Stimulated activated CD8-positive, alpha-beta memory T cell treated with anti-CD3 and anti-CD28 coated beads, Interleukin-15, amount 100 ng/mL, for 48 hours (primary cell): ENCODE results near the gene PUSL1.
A peak's percentile ranks its signal among the peaks of the same experiment; 100 is the strongest.

ENCODE experiments used
- DNase-seq, 2 donors: peaks; one replicate each; pipeline ENCODE4 v3.0.0-alpha.2; 2020; ENCODE audit warnings: low read depth in 2 of 2

PUSL1 gene

GRCh38 chr1:1279028-1279427 lies 29.4 kb upstream of the PUSL1 start:
- DNase-seq = no peak

- DNase-seq = no peak
Measured at GRCh38 chr1:1280782-1281481, 27.5 kb upstream of the PUSL1 start.

- DNase-seq = peak in 1 of 2 donors; percentile 19
Measured at GRCh38 chr1:1281533-1282321, 26.7 kb upstream of the PUSL1 start.

GRCh38 chr1:1282998-1283397 lies 25.4 kb upstream of the PUSL1 start:
- peak in 1 of 2 donors; percentile 44 for DNase-seq

GRCh38 chr1:1283821-1284220 lies 24.6 kb upstream of the PUSL1 start:
- DNase-seq = no peak

- DNase-seq = no peak
Measured at GRCh38 chr1:1284221-1285101, 23.9 kb upstream of the PUSL1 start.

- no peak for DNase-seq
Measured at GRCh38 chr1:1285102-1285571, 23.3 kb upstream of the PUSL1 start.

GRCh38 chr1:1285611-1286311 lies 22.6 kb upstream of the PUSL1 start:
- no peak for DNase-seq

- no peak for DNase-seq
Measured at GRCh38 chr1:1286313-1287261, 21.8 kb upstream of the PUSL1 start.

GRCh38 chr1:1287288-1288110 lies 20.9 kb upstream of the PUSL1 start:
- DNase-seq = no peak

- no peak for DNase-seq
Measured at GRCh38 chr1:1290238-1290731, 18.1 kb upstream of the PUSL1 start.

- no peak for DNase-seq
Measured at GRCh38 chr1:1291023-1291528, 17.3 kb upstream of the PUSL1 start.

- DNase-seq = peak in 1 of 2 donors; percentile 40
Measured at GRCh38 chr1:1291548-1292441, 16.6 kb upstream of the PUSL1 start.

GRCh38 chr1:1292442-1292779 lies 16.0 kb upstream of the PUSL1 start:
- no peak for DNase-seq

GRCh38 chr1:1292851-1293250 lies 15.5 kb upstream of the PUSL1 start:
- no peak for DNase-seq

- no peak for DNase-seq
Measured at GRCh38 chr1:1293263-1294249, 14.8 kb upstream of the PUSL1 start.
